GM10248 (cell line): ENCODE data around the gene LDB2.

Experiments
- CTCF ChIA-PET: fragments of 300-600 bp; sonication (Branson Sonifier 250); formaldehyde crosslinking; extraction: SDS; loops from one replicate; lab custom pipeline; 2021; ENCODE audit warnings: antibody characterized with exemption; lab: Yijun Ruan, JAX
- POLR2A ChIA-PET: fragments of 350-650 bp; sonication (Branson Sonifier 250); formaldehyde crosslinking; extraction: SDS; loops from one replicate; lab custom pipeline; 2020; ENCODE audit warnings: antibody characterized with exemption; lab: Yijun Ruan, JAX
- DNase-seq: peaks from one replicate; pipeline ENCODE4 v3.0.0; 2012; ENCODE audit errors: extremely low spot score
- CTCF ChIP-seq: IDR thresholded peaks from 2 replicates; pipeline ENCODE4 v1.5.1; 2012; ENCODE audit warnings: mild to moderate bottlenecking, low read depth; ENCODE audit errors: extremely low read depth, missing control alignments, control extremely low read depth

The LDB2 gene

GRCh38 chr4:16868674-16869073, 29.8 kb downstream of the LDB2 start:
- ChIA-PET POLR2A (no interaction called here), CTCF (no interaction called here)
- DNase-seq = no peak

GRCh38 chr4:16867827-16868226, 30.6 kb downstream of the LDB2 start:
- no peak for DNase-seq
- no peak for TF ChIP-seq CTCF
- ChIA-PET POLR2A (no interaction called here), CTCF (no interaction called here)

More at GRCh38 chr4:16868674-16869073, 29.8 kb downstream of the LDB2 start:
- no peak for TF ChIP-seq CTCF

DNA sequence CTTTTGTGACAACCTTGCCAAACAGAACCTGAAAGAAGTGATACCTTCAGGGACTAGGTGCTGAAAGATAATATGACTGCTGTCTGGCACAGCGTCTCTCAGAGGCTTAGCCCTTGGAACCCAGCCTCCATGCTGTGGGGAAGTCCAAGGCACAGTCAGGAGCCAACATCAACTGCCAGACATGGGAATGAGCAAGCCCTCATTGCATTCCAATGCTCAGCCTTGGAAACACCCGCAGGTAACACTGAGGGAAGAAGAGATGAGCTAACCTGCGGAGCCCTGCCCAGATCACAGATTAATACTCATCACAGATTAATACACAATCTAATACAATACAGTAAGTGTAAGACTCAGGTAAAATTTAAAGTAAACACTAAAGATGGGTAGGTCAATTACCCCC, 31.5 kb downstream of the LDB2 start:
- ChIA-PET CTCF (no interaction called here), POLR2A (no interaction called here)
- TF ChIP-seq CTCF = no peak
- DNase-seq = no peak

GRCh38 chr4:16865897-16866283, 32.6 kb downstream of the LDB2 start:
- ChIA-PET CTCF (interaction anchor here (1.0 kb wide), 1 partner anchor 17 kb away, joined by 4 read pairs; no protein-coding TSS in a partner anchor), POLR2A (no interaction called here)
- DNase-seq = no peak
- TF ChIP-seq CTCF = no peak

DNA sequence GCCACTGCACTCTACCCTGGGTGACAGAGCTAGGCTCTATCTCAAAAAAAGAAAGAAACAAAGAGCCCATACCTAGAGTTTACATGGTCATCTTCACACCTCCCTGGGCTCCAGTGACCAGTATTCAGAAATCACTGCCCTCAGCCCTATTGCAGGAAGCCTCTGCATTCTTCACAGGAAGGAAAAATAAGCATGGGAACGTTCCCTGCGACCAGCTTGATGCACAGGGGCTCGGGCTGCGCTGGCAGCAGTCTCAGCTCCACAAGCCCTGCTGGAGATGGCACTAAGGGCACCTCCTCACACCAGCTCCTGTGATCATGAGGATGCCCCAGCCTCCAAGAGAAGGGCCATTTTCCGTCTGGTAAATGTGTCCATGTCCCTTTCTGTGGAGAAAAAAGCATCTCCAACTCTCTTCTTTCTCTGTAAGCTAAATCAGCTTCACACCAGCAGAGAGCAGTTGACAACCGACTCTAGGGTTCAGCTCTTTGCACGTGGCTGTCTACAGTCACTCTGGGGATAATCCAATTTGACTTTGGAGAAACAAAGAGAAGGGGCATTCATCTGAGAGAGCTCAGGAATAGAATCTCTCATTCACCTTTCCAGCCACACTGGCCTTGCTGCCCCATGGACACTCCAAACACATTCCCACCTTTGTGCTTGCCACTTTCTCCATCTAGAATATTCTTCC, 33.1 kb downstream of the LDB2 start:
- no peak for DNase-seq
- TF ChIP-seq CTCF = no peak
- ChIA-PET POLR2A (no interaction called here), CTCF (interaction anchor here (1.0 kb wide), 1 partner anchor 18 kb away, joined by 4 read pairs; no protein-coding TSS in a partner anchor)

DNA sequence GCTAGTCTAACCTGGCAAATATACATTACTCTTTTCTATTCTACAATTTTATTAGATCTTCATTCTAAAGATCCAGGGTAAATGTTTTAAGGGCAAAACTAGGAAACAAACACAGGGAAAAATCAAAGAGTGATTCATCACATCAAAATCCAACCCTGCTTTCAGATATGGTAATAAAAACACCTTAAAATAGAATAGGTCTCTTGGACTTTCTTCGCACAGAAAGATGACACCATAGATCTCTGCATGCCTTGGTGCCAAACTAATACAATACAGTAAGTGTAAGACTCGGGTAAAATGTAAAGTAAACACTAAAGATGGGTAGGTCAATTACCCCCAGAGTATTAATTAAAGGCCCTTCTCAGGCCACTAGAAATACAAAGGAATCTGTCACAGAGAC, 34.2 kb downstream of the LDB2 start:
- CTCF ChIA-PET = no interaction called here
- POLR2A ChIA-PET = no interaction called here
- no peak for TF ChIP-seq CTCF

More for the DNA sequence above, 34.2 kb downstream of the LDB2 start:
- DNase-seq = no peak
